Urinary bladder (tissue), 4 donors: ENCODE data around the gene PTK7. TPM values are rescaled to one million over a fixed set of nuclear protein-coding genes. Genes with fewer than 3 reads are reported as not detected.

ENCODE experiments used
- DNase-seq: peaks from one replicate; pipeline ENCODE4 v3.0.0-alpha.2; 2015; ENCODE audit errors: extremely low spot score
- H3K27ac ChIP-seq: one replicate; pipeline ENCODE4 v1.5.1; 2013; ENCODE audit warnings: low read depth, mild to moderate bottlenecking, moderate library complexity
- H3K36me3 ChIP-seq: one replicate; pipeline ENCODE4 v1.6.1; 2013; ENCODE audit warnings: mild to moderate bottlenecking, moderate library complexity; ENCODE audit not compliant: insufficient read depth
- H3K4me1 ChIP-seq: one replicate; pipeline ENCODE4 v1.6.1; 2013; ENCODE audit warnings: mild to moderate bottlenecking, moderate library complexity; ENCODE audit not compliant: insufficient read depth
- H3K4me3 ChIP-seq: one replicate; pipeline ENCODE4 v1.5.1; 2013; ENCODE audit warnings: low read depth, low read length
- WGBS: extraction: QIAGEN DNeasy Blood & Tissue Kit; methylation state at CpG from one replicate; pipeline ENCODE4 v1.1.7; 2013; 5-methylcytosine and 5-hydroxymethylcytosine counted together
- polyA plus RNA-seq: library from polyadenylated mRNA; stranded (reverse); fragments of 200-250 nt; gene quantifications from one replicate; pipeline ENCODE4 v1.2.3, GENCODE V29; 2013
- total RNA-seq: library from RNA; depleted of rRNA; stranded (reverse); fragments of >200 nt; gene quantifications from one replicate; pipeline ENCODE4 v1.2.3, GENCODE V29; 2014
- donor health status: healthy with polysubstance abuse.
- donor health status: healthy.

PTK7 gene
- total and polyA plus RNA-seq, 2 donors, result 49.6 to 89.6 TPM

DNA sequence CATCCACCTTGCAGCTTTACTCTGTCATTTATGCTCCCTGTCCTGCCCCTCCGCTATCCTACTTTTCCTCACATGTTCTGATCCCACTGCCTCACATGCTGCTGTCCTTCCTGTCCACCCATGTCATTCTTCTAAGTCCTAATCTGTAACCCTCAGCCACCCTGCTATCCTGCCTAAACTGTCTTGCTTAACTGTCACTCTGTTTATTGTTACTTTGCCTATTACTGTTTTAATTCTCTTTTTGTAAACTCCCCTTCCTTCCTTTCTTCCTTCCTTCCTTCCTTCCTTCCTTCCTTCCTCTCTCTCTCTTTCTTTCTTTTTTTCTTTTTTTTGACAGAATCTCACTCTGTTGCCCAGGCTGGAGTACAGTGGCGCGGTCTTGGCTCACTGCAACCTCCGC lies 107.3 kb downstream of the PTK7 start:
- no peaks in the 10 kb centered on the region for H3K4me1 ChIP-seq
- no peak for DNase-seq
- 95% methylated on average over 4 of the region's 4 CpGs for WGBS
- H3K36me3 ChIP-seq, result peaks cover 4% of the 10 kb centered on the region
- H3K27ac ChIP-seq, result no peak overlapping the region
- no peak overlapping the region for H3K4me3 ChIP-seq

DNA sequence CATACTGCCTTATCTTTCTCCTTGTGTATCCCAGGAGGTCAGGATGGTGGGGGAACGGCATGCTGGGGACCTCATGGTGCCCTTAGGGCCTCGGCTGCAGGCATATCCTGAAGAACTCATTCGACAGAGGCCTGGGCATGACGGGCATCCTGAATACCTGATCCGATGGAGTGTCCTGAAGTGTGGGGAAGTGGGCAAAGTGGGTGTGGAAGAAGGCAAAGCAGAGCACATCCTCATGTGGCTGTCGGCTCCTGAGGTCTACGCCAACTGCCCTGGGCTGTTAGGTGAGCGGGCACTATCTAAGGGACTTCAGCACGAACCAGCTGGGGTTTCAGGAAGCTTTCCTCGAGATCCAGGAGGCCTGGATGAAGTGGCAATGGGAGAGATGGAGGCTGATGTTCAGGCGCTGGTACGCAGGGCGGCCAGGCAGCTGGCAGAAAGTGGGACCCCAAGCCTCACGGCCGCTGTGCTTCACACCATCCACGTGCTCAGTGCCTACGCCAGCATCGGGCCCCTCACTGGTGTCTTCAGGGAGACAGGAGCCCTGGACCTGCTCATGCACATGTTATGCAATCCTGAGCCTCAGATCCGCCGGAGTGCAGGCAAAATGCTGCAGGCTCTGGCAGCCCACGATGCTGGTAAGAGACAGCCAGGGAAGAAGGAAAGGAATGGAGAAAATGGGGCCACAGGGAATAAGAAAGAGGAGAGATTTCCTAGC lies 108.3 kb downstream of the PTK7 start:
- H3K27ac ChIP-seq, result no peak overlapping the region
- H3K4me1 ChIP-seq, result no peaks in the 10 kb centered on the region
- DNase-seq, result no peak
- peaks cover under 1% of the 10 kb centered on the region for H3K36me3 ChIP-seq
- WGBS, result 93% methylated on average over 21 of the region's 21 CpGs
- H3K4me3 ChIP-seq, result no peak overlapping the region

DNA sequence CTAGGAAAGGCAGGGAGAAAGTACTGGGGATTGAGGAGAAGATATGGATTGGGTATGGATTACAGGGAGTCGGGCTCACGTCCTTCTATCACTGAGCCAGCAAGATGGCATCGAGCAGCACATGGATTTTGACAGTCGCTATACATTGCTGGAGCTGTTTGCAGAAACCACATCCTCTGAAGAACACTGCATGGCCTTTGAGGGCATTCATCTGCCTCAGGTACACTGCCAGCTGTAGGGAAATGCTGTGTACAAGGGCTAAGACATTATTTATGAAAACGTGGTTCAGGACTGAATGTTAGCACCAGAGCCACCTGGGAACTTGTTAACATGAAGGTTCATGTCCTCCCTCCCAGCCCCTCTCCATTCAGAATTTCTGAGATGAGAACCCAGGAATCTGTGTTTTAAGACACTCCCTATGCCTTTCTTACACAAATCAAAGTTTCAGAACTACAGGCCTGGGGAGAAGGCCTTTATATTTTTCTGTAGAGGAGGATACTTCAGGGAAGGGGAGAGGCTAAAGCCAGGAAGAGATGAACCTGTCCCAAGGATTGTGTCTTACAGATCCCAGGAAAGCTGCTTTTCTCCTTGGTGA lies 109.4 kb downstream of the PTK7 start:
- Histone ChIP-seq H3K27ac (no peak overlapping the region), H3K4me1 (no peaks in the 10 kb centered on the region), H3K4me3 (no peak overlapping the region), H3K36me3 (no peaks in the 10 kb centered on the region)
- no peak for DNase-seq
- 80% methylated on average over 5 of the region's 5 CpGs for WGBS

DNA sequence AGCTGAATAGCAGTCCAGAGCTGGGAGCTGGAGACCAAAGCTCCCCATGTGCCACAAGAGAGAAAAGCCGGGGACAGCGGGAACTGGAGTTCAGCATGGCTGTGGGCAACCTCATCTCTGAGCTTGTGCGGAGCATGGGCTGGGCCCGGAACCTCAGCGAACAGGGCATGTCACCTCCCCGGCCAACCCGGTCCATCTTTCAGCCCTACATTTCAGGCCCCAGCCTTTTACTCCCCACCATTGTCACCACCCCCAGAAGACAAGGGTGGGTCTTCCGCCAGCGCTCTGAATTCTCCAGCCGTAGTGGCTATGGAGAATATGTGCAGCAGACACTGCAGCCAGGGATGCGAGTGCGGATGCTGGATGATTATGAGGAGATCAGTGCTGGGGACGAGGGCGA lies 109.9 kb downstream of the PTK7 start:
- no peaks in the 10 kb centered on the region for H3K4me1 ChIP-seq
- no peak overlapping the region for H3K27ac ChIP-seq
- no peaks in the 10 kb centered on the region for H3K36me3 ChIP-seq
- no peak for DNase-seq
- 97% methylated on average over 14 of the region's 14 CpGs for WGBS
- H3K4me3 ChIP-seq, result no peak overlapping the region

DNA sequence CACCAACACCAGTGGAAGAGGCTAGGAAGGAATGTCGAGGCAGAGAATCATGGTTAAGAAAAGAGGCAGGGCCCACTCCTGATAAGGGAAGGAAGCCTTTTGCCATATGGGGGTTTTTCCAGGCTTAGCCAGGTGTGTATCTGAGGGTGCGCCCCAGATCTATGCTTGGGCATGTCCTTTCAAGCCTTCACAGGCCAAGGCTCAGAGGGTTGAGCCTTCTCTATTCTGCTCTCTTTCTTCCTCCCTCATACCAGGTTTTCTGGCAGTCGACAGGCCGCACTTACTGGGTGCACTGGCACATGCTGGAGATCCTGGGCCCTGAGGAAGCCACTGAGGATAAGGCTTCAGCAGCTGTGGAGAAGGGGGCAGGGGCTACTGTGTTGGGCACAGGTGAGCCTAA lies 110.6 kb downstream of the PTK7 start:
- H3K4me3 ChIP-seq, result no peak overlapping the region
- WGBS, result 88% methylated on average over 4 of the region's 4 CpGs
- H3K36me3 ChIP-seq, result no peaks in the 10 kb centered on the region
- H3K4me1 ChIP-seq, result no peaks in the 10 kb centered on the region
- no peak for DNase-seq
- no peak overlapping the region for H3K27ac ChIP-seq

DNA sequence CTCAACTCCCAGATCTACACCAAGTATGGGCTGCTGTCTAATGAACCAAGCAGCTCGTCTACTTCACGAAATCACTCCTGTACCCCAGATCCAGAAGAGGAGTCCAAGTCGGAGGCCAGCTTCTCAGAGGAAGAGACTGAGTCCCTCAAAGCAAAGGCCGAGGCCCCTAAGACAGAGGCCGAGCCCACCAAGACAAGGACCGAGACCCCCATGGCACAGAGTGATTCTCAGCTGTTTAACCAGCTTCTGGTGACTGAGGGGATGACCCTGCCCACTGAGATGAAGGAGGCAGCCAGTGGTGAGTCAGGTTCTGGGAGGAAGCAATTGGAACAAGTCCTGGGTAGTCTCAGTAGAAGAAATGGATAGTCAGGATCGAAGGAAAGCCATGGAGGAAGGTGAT lies 111.7 kb downstream of the PTK7 start:
- Histone ChIP-seq H3K4me3 (no peak overlapping the region), H3K36me3 (no peaks in the 10 kb centered on the region), H3K27ac (no peak overlapping the region), H3K4me1 (no peaks in the 10 kb centered on the region)
- no peak for DNase-seq
- WGBS, result 95% methylated on average over 7 of the region's 7 CpGs

DNA sequence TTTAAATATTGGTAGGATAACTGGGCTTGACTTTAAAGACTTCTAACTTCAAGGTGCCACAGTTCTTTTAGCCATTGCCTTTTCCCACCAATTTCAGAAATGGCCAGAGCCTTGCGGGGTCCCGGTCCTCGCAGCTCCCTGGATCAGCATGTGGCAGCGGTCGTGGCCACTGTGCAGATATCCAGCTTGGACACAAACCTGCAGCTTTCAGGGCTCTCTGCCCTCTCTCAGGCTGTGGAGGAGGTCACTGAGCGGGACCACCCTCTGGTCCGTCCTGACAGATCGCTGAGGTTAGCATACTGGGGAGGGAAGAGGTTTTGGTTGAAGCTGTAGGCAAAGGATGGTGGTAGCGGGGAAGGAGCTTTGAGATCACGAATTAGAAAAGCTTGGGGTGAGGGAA lies 112.3 kb downstream of the PTK7 start:
- H3K27ac ChIP-seq, result no peak overlapping the region
- no peaks in the 10 kb centered on the region for H3K36me3 ChIP-seq
- H3K4me1 ChIP-seq, result no peaks in the 10 kb centered on the region
- 94% methylated on average over 10 of the region's 10 CpGs for WGBS
- no peak for DNase-seq
- no peak overlapping the region for H3K4me3 ChIP-seq

DNA sequence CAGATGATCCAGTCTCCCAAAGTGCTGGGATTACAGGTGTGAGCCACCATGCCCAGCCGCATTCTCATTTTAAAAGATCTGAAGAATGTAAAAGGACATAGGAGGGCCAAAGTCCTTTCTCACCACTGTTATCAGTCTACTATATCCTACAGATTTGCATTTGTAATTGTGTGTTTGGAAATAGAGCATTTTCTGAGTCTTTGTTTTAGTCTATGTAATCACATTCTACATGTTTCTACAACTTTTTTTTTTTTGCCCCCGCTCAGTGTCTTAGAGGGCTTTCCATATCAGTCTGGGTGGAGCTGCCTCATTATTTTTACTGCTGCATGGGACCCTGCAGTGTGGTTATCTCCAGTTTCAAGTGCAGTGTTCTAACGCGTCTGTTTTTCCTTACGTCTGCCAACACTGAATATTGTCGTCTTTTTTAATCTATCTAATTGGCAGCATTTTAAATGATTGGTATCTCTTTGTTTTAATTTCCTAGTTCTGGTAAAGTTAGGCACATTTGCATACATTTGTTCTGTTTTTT lies 113.7 kb downstream of the PTK7 start:
- no peak overlapping the region for H3K4me3 ChIP-seq
- DNase-seq, result no peak
- H3K4me1 ChIP-seq, result no peaks in the 10 kb centered on the region
- peaks cover 2% of the 10 kb centered on the region for H3K36me3 ChIP-seq
- no peak overlapping the region for H3K27ac ChIP-seq
- 77% methylated on average over 6 of the region's 6 CpGs for WGBS

DNA sequence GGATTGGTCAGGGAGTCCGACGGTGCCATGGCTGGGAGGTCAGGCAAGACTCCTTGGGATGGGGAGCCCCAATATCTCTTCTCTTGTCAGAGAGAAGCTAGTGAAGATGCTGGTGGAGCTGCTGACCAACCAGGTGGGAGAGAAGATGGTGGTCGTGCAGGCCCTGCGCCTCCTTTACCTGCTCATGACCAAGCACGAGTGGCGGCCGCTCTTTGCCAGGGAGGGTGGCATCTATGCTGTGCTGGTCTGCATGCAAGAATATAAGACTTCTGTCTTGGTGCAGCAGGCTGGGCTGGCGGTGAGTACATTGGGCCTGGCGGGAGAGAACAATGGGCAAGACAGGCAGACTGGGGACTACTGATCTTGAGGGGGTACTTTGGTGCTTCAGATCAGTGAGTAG lies 116.8 kb downstream of the PTK7 start:
- Histone ChIP-seq H3K36me3 (peaks cover 4% of the 10 kb centered on the region), H3K4me1 (no peaks in the 10 kb centered on the region), H3K4me3 (no peak overlapping the region), H3K27ac (no peak overlapping the region)
- no peak for DNase-seq
- 94% methylated on average over 9 of the region's 9 CpGs for WGBS

DNA sequence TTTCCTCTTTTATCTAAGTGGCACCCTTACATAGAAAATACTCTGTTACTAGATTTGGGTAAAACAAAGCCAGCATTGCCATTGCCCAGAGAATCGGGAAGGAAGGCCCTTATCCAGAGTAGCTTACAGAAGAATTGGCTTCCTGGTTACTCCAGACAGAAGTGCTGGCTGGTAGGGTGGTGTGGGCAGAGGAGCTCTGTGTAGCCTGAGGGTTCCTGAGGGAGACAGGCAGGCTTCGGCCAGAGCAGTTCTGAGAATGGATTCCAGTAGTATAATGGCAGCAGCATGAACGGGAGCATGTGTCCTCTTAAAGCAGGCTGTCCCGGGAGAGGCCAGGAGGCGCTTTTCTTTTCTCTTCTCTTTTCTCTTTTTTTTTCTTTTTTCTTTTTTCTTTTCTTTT lies 117.8 kb downstream of the PTK7 start:
- no peak overlapping the region for H3K4me3 ChIP-seq
- DNase-seq, result no peak
- no peaks in the 10 kb centered on the region for H3K4me1 ChIP-seq
- H3K27ac ChIP-seq, result no peak overlapping the region
- H3K36me3 ChIP-seq, result peaks cover 7% of the 10 kb centered on the region
- 92% methylated on average over 5 of the region's 5 CpGs for WGBS

DNA sequence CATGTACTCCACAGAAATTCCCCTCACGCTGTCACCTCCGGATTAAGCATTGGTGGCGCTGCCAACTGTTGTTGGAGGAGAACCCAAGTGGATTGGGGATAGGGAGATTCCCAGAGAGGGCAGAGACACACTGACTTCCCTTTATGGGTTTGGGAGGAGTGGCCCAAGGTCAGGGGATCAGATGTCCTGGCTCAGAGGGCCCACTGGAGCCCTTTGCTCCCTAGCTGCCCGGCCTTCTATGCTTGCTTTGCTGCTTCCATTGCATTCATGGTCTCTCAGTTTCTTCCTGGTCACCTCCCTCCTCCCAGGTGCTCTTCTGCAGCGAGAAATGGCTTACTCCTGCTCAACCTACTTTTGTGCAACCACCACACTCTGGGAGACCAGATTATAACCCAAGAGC lies 120.2 kb downstream of the PTK7 start:
- no peaks in the 10 kb centered on the region for H3K4me1 ChIP-seq
- no peak overlapping the region for H3K27ac ChIP-seq
- no peak for DNase-seq
- H3K4me3 ChIP-seq, result no peak overlapping the region
- peaks cover 7% of the 10 kb centered on the region for H3K36me3 ChIP-seq
- 83% methylated on average over 5 of the region's 5 CpGs for WGBS

DNA sequence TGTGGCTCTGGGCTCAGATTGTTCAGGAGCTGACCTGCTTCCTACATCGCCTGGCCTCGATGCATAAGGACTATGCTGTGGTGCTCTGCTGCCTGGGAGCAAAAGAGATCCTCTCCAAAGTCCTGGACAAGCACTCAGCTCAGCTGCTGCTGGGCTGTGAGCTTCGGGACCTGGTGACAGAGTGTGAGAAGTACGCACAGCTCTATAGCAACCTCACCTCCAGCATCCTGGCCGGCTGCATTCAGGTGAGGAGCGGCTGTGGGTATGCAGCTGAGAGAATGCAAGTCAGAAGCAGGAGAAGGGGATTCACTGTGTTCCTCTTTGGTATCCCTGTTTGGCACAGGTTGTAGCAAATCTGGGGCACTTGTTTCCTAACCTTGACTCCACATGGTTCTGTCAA lies 123.8 kb downstream of the PTK7 start:
- Histone ChIP-seq H3K36me3 (peaks cover 9% of the 10 kb centered on the region), H3K4me1 (no peaks in the 10 kb centered on the region), H3K4me3 (no peak overlapping the region), H3K27ac (no peak overlapping the region)
- 92% methylated on average over 6 of the region's 6 CpGs for WGBS
- no peak for DNase-seq

DNA sequence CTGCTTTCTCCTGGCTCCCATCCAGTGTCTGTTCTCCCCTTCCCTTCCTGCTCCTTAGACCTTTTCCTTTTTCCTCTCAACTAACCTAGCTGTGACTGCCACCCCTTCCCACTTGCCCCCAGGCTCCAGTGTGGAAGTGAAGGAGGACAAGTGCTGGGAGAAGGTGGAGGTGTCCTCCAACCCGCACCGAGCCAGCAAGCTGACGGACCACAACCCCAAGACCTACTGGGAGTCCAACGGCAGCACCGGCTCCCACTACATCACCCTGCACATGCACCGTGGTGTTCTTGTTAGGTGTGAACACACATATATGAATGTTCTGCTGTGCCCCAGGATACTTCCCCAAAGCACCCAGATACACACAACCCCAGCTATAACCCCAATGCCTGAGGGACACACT lies 124.4 kb downstream of the PTK7 start:
- H3K36me3 ChIP-seq, result peaks cover 7% of the 10 kb centered on the region
- no peak overlapping the region for H3K27ac ChIP-seq
- WGBS, result 91% methylated on average over 6 of the region's 6 CpGs
- no peak overlapping the region for H3K4me3 ChIP-seq
- DNase-seq, result no peak
- H3K4me1 ChIP-seq, result no peaks in the 10 kb centered on the region

DNA sequence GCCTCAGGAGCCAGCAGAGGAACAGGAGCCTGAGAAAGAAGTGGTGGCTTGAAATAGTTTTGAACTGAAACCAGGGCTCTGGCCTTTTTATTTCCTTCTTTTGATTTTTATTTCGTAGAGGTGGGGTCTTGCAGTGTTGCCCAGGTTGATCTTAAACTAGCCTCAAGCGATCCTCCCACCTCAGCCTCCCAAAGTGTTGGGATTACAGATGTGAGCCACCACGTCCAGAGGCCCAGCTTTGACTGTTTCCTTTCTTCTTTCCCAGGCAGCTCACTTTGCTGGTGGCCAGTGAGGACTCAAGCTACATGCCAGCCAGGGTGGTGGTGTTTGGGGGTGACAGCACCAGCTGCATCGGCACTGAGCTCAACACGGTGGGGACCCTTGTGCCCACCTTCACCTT lies 126.3 kb downstream of the PTK7 start:
- Histone ChIP-seq H3K36me3 (peaks cover 7% of the 10 kb centered on the region), H3K27ac (no peak overlapping the region), H3K4me1 (no peaks in the 10 kb centered on the region), H3K4me3 (no peak overlapping the region)
- WGBS, result 88% methylated on average over 5 of the region's 5 CpGs
- DNase-seq, result no peak
